RWPE1 (cell line): ENCODE data around the gene TMEM8B.

Experiments
- CTCF ChIA-PET: fragments of 350-600 bp; sonication (Branson Sonifier 250); formaldehyde crosslinking; extraction: SDS; loops from one replicate; lab custom pipeline; 2021; lab: Yijun Ruan, JAX
- POLR2A ChIA-PET: fragments of 400-600 bp; formaldehyde crosslinking; extraction: SDS; loops from one replicate; lab custom pipeline; 2020; ENCODE audit warnings: antibody characterized with exemption; ENCODE audit not compliant: low non-redundant PET; lab: Yijun Ruan, JAX
- DNase-seq: peaks from one replicate; pipeline ENCODE4 v3.0.0; 2012; ENCODE audit warnings: low spot score
- H3K27ac ChIP-seq: fragments of 450-650 bp; 2 replicates; pipeline ENCODE4 v1.5.1; 2017
- CTCF ChIP-seq: fragments of 450-650 bp; conservative IDR thresholded peaks from 2 replicates; pipeline ENCODE4 v1.5.1; 2017; ENCODE audit warnings: low read depth, mild to moderate bottlenecking

TMEM8B gene

DNA sequence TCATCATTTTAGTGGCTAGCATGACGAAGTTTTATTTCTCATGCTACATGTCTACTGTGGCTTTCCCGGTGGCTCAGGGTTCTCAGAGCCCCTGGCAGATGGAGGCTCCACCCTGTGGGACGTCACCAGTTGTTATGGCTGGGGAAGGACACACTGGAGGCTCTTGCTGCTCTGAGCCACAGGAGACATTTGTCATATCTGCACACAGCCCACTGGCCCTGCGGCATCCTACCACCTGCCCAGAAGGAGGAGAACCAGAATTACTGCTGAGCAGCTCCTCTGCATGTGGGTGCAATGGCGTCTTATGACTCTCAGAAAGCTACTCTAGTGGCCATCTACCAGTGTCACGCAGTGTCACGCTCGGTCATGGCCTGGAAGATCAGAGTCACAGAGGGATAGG, 34.6 kb downstream of the TMEM8B start:
- TF ChIP-seq CTCF, result no peak
- ChIA-PET POLR2A (no interaction called here), CTCF (interaction anchor here (1.6 kb wide), 1 partner anchor 19 kb away, joined by 6 read pairs; no protein-coding TSS in a partner anchor)
- H3K27ac ChIP-seq, result no peak overlapping the region
- DNase-seq, result no peak

GRCh38 chr9:35864695-35865255, 35.7 kb downstream of the TMEM8B start:
- no peak for TF ChIP-seq CTCF
- H3K27ac ChIP-seq, result no peak overlapping the region
- ChIA-PET POLR2A (no interaction called here), CTCF (interaction anchor here (0.6 to 1.6 kb wide), 3 partner anchors 17 to 51 kb away, joined by 3 to 6 read pairs (median 6); no protein-coding TSS in a partner anchor)
- DNase-seq, result no peak

- CTCF ChIA-PET, result no interaction called here
- POLR2A ChIA-PET, result no interaction called here
- TF ChIP-seq CTCF, result no peak
Observed at GRCh38 chr9:35867538-35867937, 38.5 kb downstream of the TMEM8B start.

GRCh38 chr9:35868933-35869332, 39.9 kb downstream of the TMEM8B start:
- DNase-seq, result no peak
- peak overlapping the region; percentile 0; the same call in 1 of the 2 replicates for H3K27ac ChIP-seq
- CTCF ChIA-PET, result interaction anchor here (0.7 kb wide), 1 partner anchor 141 kb away, joined by 3 read pairs; no protein-coding TSS in a partner anchor
- no peak for TF ChIP-seq CTCF
- POLR2A ChIA-PET, result interaction anchor here (0.6 kb wide), 1 partner anchor 40 kb away, joined by 4 read pairs; the partner anchor contains the start of gene TMEM8B

More at GRCh38 chr9:35867538-35867937, 38.5 kb downstream of the TMEM8B start:
- DNase-seq, result no peak
- no peak overlapping the region for H3K27ac ChIP-seq

GRCh38 chr9:35869621-35870216, 40.7 kb downstream of the TMEM8B start:
- no peak for TF ChIP-seq CTCF
- peak overlapping the region; percentile 0; the same call in 1 of the 2 replicates for H3K27ac ChIP-seq
- ChIA-PET POLR2A (no interaction called here), CTCF (no interaction called here)
- no peak for DNase-seq

DNA sequence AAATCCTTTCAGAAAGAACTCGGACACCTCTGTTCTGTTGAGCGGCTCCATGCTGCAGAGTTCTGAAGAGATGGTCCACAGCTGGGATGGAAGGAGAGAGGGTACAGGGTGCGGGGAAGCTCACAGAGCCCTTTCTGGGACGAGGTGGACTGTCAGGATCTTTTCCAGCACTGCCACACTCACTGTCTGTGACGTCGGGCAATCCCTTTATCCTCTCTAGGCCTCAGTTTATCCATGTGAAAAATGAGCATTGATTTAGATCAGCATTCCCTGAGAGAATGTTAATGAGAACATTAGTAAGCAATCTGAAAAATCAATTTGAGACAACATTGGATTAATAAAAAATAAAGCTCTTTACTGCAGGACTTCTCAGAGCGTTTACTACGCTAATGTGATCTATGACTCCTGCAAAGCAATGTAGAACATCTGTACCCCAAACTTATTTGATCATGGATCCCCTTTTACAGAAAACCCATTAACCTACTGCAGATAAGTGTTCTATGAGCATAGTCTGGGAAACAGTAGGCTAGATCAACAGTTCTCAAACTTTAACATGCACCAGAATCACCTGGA, 41.4 kb downstream of the TMEM8B start, which contains the start of gene OR13J1:
OR13J1 (minus strand) TSS at position 51 of the 573 bp plus-strand sequence; CDS start at position 51, 0 bp downstream.
- TF ChIP-seq CTCF, result no peak
- ChIA-PET POLR2A (no interaction called here), CTCF (interaction anchor here (0.7 kb wide), 1 partner anchor 12 kb away, joined by 4 read pairs; no protein-coding TSS in a partner anchor)
- no peak for DNase-seq
- H3K27ac ChIP-seq, result peak within 1 kb of the TSS; percentile 47
